HCT116 (cell line): ENCODE measurements around the gene NKX6-1. TPM values are rescaled to one million over a fixed set of nuclear protein-coding genes. Genes with fewer than 3 reads are reported as not detected.

Experiments used
- ATAC-seq: fragments of 200-7000 bp; cut with Tn5 transposase; 2 replicates; pipeline ENCODE4 v1.9.1; 2020; ENCODE audit warnings: mild to moderate bottlenecking, moderate library complexity
- BruUV-seq: library from RNA; stranded (reverse); fragments of 400-500 nt; replicated peaks from 2 replicates; lab custom pipeline; 2021; lab: Mats Ljungman, UMichigan
- CTCF ChIA-PET: fragments of 300-600 bp; sonication (Branson Sonifier 250); formaldehyde crosslinking; loops from one replicate; lab custom pipeline; 2021; ENCODE audit warnings: antibody characterized with exemption; lab: Charles Lee
- POLR2A ChIA-PET: fragments of 300-600, 350-600 bp; sonication (Branson Sonifier 250); formaldehyde crosslinking; loops from one replicate; lab custom pipeline; 2021; ENCODE audit warnings: antibody characterized with exemption; lab: Charles Lee
- RAD21 ChIA-PET, 2 experiments: fragments of 300-600 bp; sonication (Branson Sonifier 250); formaldehyde crosslinking; loops; one replicate each; lab custom pipeline; 2023; ENCODE audit warnings: low total read pairs in 2 of 2; ENCODE audit not compliant: uncharacterized antibody in 2 of 2, unreplicated experiment in 2 of 2, low non-redundant PET in 1 of 2; lab: Charles Lee
- DNase-seq: peaks from one replicate; pipeline ENCODE4 v3.0.0-alpha.2; 2010; ENCODE audit warnings: low read depth, low spot score
- H2AFZ ChIP-seq: fragments of 200-600 bp; shearing (Covaris generic), sonication (generic); 2 replicates; pipeline ENCODE4 v1.6.1; 2017; ENCODE audit warnings: low read depth, mixed run types, mixed read lengths, antibody characterized with exemption, low read length; ENCODE audit not compliant: poor library complexity, severe bottlenecking
- H3K27ac ChIP-seq: 2 replicates; pipeline ENCODE4 v1.5.1; 2012; ENCODE audit warnings: low read depth, low read length
- H3K27me3 ChIP-seq: fragments of 200-600 bp; sonication (generic); 2 replicates; pipeline ENCODE4 v1.6.1; 2016; ENCODE audit warnings: mixed run types, low read length, mixed read lengths; ENCODE audit not compliant: insufficient read depth
- H3K36me3 ChIP-seq, 2 experiments: fragments of 200-500 bp in 1 of 2; fragments of 200-600 bp in 1 of 2; sonication (Bioruptor generic) in 1 of 2; sonication (generic) in 1 of 2; 2 replicates each; pipeline versions ENCODE4 v1.5.1 to v1.6.1; 2014 to 2016; ENCODE audit warnings: low read length in 2 of 2, inconsistent platforms in 1 of 2, mixed read lengths in 1 of 2, mixed run types in 1 of 2; ENCODE audit not compliant: insufficient read depth in 2 of 2, control insufficient read depth in 1 of 2
- H3K4me1 ChIP-seq, 2 experiments: fragments of 200-600 bp in 1 of 2; sonication (generic) in 1 of 2; 2 replicates each; pipeline versions ENCODE4 v1.5.1 to v1.6.1; 2012 to 2017; ENCODE audit warnings: low read length in 2 of 2, inconsistent platforms in 1 of 2, mild to moderate bottlenecking in 1 of 2, mixed read lengths in 1 of 2, mixed run types in 1 of 2, moderate library complexity in 1 of 2; ENCODE audit not compliant: insufficient read depth in 2 of 2, control insufficient read depth in 1 of 2
- H3K4me2 ChIP-seq: fragments of 200-600 bp; sonication (generic); 2 replicates; pipeline ENCODE4 v1.6.1; 2017; ENCODE audit warnings: mixed run types, low read length, mixed read lengths
- H3K4me3 ChIP-seq, 2 experiments: fragments of 200-600 bp in 1 of 2; sonication (generic) in 1 of 2; replicated peaks in 1 of 2; 2 replicates each; pipeline ENCODE4 v1.5.1; 2011 to 2016; ENCODE audit warnings: low read length in 2 of 2, control low read depth in 1 of 2, low read depth in 1 of 2, mild to moderate bottlenecking in 1 of 2, mixed read lengths in 1 of 2, mixed run types in 1 of 2
- H3K79me2 ChIP-seq: fragments of 200-600 bp; sonication (generic); 2 replicates; pipeline ENCODE4 v1.6.1; 2017; ENCODE audit warnings: mild to moderate bottlenecking, mixed run types, low read length, moderate library complexity, mixed read lengths; ENCODE audit not compliant: insufficient read depth
- H3K9ac ChIP-seq: fragments of 200-600 bp; sonication (generic); 2 replicates; pipeline ENCODE4 v1.6.1; 2016; ENCODE audit warnings: low read length, mixed read lengths
- H3K9me2 ChIP-seq: fragments of 200-600 bp; sonication (generic), shearing (Covaris generic); 2 replicates; pipeline ENCODE4 v1.6.1; 2017; ENCODE audit warnings: mixed run types, mild to moderate bottlenecking, moderate library complexity; ENCODE audit not compliant: insufficient read depth
- H3K9me3 ChIP-seq, 2 experiments: fragments of 200-500 bp in 1 of 2; fragments of 200-600 bp in 1 of 2; sonication (Bioruptor generic) in 1 of 2; sonication (generic) in 1 of 2; 2 replicates each; pipeline ENCODE4 v1.6.1; 2014 to 2017; ENCODE audit warnings: low read length in 2 of 2, mixed read lengths in 2 of 2, inconsistent platforms in 1 of 2, low read depth in 1 of 2, mild to moderate bottlenecking in 1 of 2, mixed run types in 1 of 2, moderate library complexity in 1 of 2; ENCODE audit not compliant: control insufficient read depth in 1 of 2, insufficient read depth in 1 of 2
- H4K20me1 ChIP-seq: fragments of 200-600 bp; sonication (generic), shearing (Covaris generic); 2 replicates; pipeline ENCODE4 v1.6.1; 2017; ENCODE audit warnings: mixed run types, mild to moderate bottlenecking, moderate library complexity; ENCODE audit not compliant: insufficient read depth
- CBX3 ChIP-seq: IDR thresholded peaks from 2 replicates; pipeline ENCODE4 v1.6.1; 2012; ENCODE audit warnings: low read depth
- CTCF ChIP-seq, 3 experiments: fragments of 200-600 bp in 1 of 3; sonication (generic) in 1 of 3; IDR thresholded peaks in 2 of 3; conservative IDR thresholded peaks in 1 of 3; 2 replicates each; pipeline ENCODE4 v1.5.1; 2012 to 2017; ENCODE audit warnings: low read depth in 2 of 3, low read length in 2 of 3, antibody characterized with exemption in 1 of 3, borderline replicate concordance in 1 of 3, control low read depth in 1 of 3, mild to moderate bottlenecking in 1 of 3, mixed read lengths in 1 of 3, mixed run types in 1 of 3, moderate library complexity in 1 of 3; ENCODE audit not compliant: insufficient read depth in 1 of 3
- EGR1 ChIP-seq: IDR thresholded peaks from 2 replicates; pipeline ENCODE4 v1.6.1; 2012; ENCODE audit warnings: low read depth
- ELF1 ChIP-seq: IDR thresholded peaks from 2 replicates; pipeline ENCODE4 v1.6.1; 2012; ENCODE audit warnings: low read depth, borderline replicate concordance
- RAD21 ChIP-seq: IDR thresholded peaks from 2 replicates; pipeline ENCODE4 v1.6.1; 2012; ENCODE audit warnings: low read depth, mild to moderate bottlenecking
- REST ChIP-seq: IDR thresholded peaks from 2 replicates; pipeline ENCODE4 v1.6.1; 2012; ENCODE audit warnings: low read depth
- ZFX ChIP-seq: fragments of 450-650 bp; IDR thresholded peaks from 2 replicates; pipeline ENCODE4 v1.6.1; 2017
- intact Hi-C: fragments of 100-400 bp; cut with micrococcal nuclease; formaldehyde crosslinking; loops from 2 replicates; pipeline ENCODE4 v1.10.0; 2022
- total RNA-seq: library from RNA; stranded (reverse); gene quantifications from one replicate; pipeline ENCODE4 v1.2.1, GENCODE V29; 2021; ENCODE audit not compliant: unreplicated experiment

The NKX6-1 gene
- total RNA-seq, 1 experiment from 2014 or later: 4.2 TPM

- Histone ChIP-seq H3K27me3 (no peaks in the 10 kb centered on the region), H3K9me3 (no peaks in the 10 kb centered on the region), H3K9me2 (no peaks in the 10 kb centered on the region), H3K36me3 (peaks cover 0 to 3% of the 10 kb centered on the region in 2 experiments; a peak in 1 of 4 replicates), H3K9ac (no peak overlapping the region), H3K4me3 (no peak overlapping the region), H3K4me2 (no peak overlapping the region), H3K27ac (no peak overlapping the region), H3K79me2 (no peaks in the 10 kb centered on the region), H2AFZ (no peak overlapping the region), H3K4me1 (peaks cover 0 to 8% of the 10 kb centered on the region in 2 experiments; a peak in 1 of 4 replicates), H4K20me1 (no peaks in the 10 kb centered on the region)
- ChIA-PET RAD21 (no interaction called here), CTCF (no interaction called here), POLR2A (no interaction called here)
- intact Hi-C loops: no loop called here
- no TSS peak for BruUV-seq
- no peak for TF ChIP-seq CTCF (IDR thresholded peaks at IDR 0.05 in 2 of 3, conservative IDR thresholded peaks at IDR 0.05 in 1 of 3; ENCODE audit: borderline replicate concordance in 1 of 3, insufficient read depth in 1 of 3, low read depth in 2 of 3, low read length in 2 of 3)
- TF ChIP-seq CBX3: no peak
- TF ChIP-seq EGR1: no peak
- no peak for TF ChIP-seq ELF1
- no peak for TF ChIP-seq RAD21
- TF ChIP-seq ZFX: no peak
- TF ChIP-seq REST: no peak
- no peak for DNase-seq
- ATAC-seq: no peak
Measured at GRCh38 chr4:84492737-84493091, 6.4 kb downstream of the NKX6-1 start.
